Smooth muscle cell of the brain vasculature (primary cell): ENCODE results near the gene RNF215.

Experiments
- DNase-seq: peaks from one replicate; pipeline ENCODE4 v3.0.0-alpha.2; 2012; ENCODE audit warnings: low read depth, low spot score

The RNF215 gene

GRCh38 chr22:30386960-30387827 is at the start of gene RNF215:
Gene RNF215 (minus strand): TSS chr22:30387411. CDS start chr22:30387313, 98 bp downstream.
- DNase-seq, result peak; percentile 39

- DNase-seq, result no peak
These were observed 49.0 kb upstream of the RNF215 start for GRCh38 chr22:30436196-30436595.

DNA sequence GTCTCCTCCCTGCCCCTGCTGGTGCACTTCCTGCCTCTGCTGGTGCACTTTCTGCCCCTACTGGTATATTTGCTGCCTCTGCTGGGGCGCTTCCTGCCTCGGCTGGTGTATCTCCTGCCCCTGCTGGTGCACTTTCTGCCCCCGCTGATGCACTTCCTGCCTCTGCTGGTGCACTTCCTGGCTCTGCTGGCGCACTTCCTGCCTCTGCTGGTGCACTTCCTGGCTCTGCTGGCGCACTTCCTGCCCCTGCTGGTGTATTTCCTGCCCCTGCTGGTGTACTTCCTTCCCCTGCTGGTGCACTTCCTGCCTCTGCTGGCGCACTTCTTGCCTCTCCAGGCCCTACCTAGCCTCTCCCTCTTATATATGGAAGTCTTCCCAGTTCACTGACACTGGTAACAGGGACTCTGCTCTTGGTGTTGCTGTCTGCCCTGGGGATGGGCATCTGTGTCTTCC is 48.5 kb upstream of the RNF215 start:
- DNase-seq, result no peak

- DNase-seq, result no peak
These were observed 47.6 kb upstream of the RNF215 start for GRCh38 chr22:30434843-30435242.

GRCh38 chr22:30433773-30434172 is 46.6 kb upstream of the RNF215 start:
- DNase-seq, result no peak

- no peak for DNase-seq
These were observed 46.0 kb upstream of the RNF215 start for GRCh38 chr22:30433227-30433626.

DNA sequence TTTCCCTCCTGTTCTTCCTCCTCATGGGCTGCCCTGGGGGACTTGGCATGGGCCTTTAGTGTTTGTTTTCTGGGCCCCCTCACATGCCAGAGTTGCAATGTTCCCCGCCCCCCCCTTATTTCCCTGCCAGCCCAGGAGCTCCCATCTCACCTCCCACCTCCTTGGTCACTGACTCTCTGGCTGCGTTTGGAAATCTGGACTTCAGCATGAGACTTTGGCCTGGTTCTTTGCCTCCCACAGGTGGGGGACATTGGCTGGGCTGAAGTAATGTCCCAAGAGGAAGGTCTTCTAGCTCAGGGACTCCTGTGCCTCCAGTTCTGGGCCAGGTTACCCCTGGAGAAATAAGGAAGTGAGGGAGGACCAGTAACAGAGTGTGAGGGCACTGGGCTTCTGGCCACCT is 45.3 kb upstream of the RNF215 start:
- DNase-seq, result no peak

DNA sequence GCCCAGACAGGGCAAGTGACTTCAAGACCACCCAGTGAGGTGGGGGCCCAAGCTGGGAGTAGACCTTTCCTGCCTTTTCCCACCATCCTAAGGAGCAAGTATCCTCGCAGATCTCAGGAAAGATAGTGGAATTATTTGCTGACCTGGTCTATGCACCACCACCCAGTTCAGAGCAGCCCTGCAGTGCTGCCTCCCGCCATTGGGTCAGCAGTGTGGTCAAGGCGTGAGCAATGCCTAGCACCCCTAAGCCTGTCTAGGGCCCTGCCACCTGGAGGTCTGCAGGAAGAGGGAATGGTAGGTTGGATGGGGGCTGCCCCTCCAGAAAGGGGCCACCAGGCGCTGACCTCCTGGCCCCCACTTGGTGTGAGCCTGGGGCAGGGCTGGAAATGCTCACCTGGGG is 44.9 kb upstream of the RNF215 start:
- no peak for DNase-seq

GRCh38 chr22:30430933-30431332 is 43.7 kb upstream of the RNF215 start:
- no peak for DNase-seq

GRCh38 chr22:30429887-30430286 is 42.7 kb upstream of the RNF215 start:
- DNase-seq, result no peak

- DNase-seq, result no peak
These were observed 40.7 kb upstream of the RNF215 start for GRCh38 chr22:30427871-30428270.

DNA sequence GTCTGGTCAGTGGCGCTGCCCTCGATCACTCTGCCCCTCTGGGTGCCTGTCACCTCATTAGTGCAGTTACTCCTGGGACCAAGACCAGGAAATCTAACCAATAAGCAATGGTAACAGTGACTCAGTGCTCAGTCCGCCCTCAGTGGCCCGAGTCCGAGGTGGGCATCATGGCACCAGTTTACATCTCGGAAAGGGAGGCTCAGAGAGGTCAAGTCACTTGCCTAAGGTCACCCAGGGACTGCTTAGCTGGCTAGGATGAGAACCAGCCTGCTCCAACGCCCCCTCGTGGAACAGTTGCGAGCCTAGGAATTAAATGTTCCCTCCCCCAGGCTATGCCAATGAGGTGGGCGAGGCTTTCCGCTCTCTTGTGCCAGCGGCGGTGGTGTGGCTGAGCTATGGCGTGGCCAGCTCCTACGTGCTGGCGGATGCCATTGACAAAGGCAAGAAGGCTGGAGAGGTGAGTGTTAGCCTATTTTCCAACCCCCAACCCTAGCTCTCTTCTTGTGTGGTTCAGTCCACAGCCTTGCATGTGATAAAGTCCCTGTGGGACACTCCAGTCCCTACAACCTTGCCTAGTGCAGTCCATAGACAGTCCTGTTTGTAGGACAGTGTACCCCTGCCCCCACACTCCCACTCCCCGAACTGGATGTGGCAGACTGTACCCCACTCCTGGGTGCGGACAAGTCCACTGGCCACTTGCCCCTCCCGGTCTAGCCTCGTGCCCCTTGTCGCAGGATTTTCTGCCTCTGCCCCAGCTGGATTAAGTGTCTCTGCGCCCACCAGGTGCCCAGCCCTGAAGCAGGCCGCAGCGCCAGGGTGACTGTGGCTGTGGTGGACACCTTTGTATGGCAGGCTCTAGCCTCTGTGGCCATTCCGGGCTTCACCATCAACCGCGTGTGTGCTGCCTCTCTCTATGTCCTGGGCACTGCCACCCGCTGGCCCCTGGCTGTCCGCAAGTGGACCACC is 39.5 kb upstream of the RNF215 start:
- DNase-seq, result no peak

- no peak for DNase-seq
These were observed 38.6 kb upstream of the RNF215 start, which contains the start of gene MTFP1 for GRCh38 chr22:30425616-30426387. Gene MTFP1 (plus strand): TSS chr22:30425768. CDS start chr22:30425880, 112 bp downstream.

DNA sequence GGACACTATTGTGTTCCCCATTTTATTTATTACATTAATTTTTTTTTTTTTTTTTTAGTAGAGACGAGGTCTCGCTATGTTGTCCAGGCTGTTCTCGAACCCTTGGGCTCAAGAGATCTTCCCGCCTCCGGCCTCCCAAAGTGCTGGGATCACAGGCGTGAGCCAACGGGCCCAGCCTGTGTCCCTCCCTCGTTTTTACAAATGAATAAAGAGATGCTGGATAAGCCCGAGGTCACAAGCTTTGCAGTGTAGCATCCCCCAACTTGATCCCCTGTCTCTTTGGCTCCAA is 38.1 kb upstream of the RNF215 start:
- DNase-seq, result no peak

DNA sequence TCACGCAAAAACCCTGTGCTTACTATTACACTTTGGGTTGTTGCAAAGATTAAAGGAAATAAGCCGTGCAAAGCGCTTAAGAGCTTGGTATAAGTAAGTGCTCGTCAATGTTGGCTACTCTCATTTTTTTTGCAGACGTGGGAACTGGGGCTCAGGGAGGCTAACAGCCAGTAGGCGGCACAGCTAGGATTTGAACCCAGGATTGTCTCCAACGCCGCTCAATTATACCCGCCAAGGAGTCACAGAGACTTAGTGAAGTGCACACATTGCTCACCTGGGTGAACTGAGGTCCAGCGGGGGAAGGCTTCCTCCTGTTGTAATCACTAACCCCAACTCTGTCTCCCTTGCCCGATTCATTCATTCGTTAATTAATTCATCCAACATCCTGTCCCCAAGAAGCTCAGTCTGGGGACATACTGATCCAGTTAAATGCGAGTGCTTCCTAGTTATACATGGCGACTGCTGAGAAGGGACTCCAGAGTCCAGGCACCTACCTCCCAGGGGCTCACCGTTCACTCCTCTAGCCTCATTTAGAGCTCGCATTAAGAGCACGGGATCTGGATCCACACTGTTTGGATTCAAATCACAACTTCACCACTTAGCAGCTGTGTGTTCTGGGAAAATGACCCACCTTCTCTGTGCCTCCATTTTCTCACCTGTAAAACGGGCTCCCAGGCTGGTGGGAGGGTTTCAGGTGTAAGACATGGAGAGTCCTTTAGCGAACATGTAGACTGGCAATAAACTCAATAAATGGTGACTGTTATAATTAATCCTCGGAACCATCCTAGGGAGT is 37.5 kb upstream of the RNF215 start:
- no peak for DNase-seq

DNA sequence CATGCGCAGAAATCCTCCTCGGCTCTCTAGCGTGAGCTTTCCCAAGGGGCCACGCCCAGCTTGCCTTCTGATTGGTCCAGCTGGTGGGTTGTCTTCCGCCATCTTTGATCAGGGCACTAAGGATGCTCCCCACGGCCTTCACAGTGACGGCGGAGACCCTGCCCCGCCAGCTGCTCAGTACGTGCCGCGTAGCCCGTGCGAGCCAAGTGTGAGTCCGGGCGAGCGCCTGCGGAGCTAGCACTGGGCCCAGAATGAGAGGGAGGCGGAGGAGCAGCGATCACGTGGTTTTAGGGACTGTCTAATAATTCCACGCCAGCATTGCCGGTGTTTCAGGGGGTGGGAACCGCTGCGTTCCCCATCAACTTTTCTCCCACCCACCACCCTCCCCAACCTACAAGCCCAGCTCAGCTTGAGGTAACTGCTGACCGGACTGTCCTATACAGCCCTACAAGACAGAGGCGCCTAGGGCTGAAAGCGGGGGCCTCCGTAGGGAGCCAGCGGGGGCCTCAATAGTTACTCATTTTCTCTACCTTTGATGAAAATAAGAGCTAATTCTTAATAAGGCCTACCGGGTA is 36.8 kb upstream of the RNF215 start:
- DNase-seq, result peak; percentile 99

DNA sequence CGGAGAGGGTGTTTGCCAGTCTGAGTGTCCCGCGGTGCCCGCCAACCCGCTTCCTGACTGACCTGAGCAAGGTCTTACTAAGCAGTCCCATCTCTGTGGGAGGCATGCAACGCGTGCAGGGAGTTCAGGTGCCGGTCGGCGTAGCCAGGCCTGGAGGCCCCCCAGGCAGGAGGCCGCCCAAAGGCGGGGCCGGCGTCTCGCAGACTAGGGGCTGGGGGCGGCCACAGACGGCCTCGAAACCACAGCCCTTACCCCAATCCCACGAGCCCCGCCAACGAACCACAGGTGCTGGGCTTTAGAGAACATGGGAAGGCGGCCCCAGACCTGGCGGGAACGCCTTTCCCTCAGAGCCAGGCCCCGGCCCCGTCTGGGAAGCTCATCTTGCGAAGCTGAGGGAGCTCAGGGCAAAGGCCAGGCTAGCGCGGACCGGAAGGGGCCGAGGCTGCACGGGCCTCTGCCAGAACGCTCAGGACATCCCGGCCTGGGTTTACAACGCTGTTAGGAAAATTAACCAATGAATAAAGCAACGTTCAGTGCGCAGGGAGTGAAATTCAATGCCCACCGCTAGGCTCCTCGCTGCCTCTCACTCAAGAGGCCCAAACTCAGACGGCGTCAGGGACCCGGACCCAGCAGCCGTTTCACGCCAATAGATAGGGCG is 36.2 kb upstream of the RNF215 start:
- DNase-seq, result no peak

- peak; percentile 76 for DNase-seq
These were observed 35.5 kb upstream of the RNF215 start for GRCh38 chr22:30422481-30423300.
